ENCODE data around the gene KIAA2012.

The KIAA2012 gene

GRCh38 chr2:202060218-202060617, 12.8 kb upstream of the KIAA2012 start:
- H3K4me1 ChIP-seq: no peaks in the 10 kb centered on the region; the same call in none of the 2 replicates
- TF ChIP-seq, protein P1, sequence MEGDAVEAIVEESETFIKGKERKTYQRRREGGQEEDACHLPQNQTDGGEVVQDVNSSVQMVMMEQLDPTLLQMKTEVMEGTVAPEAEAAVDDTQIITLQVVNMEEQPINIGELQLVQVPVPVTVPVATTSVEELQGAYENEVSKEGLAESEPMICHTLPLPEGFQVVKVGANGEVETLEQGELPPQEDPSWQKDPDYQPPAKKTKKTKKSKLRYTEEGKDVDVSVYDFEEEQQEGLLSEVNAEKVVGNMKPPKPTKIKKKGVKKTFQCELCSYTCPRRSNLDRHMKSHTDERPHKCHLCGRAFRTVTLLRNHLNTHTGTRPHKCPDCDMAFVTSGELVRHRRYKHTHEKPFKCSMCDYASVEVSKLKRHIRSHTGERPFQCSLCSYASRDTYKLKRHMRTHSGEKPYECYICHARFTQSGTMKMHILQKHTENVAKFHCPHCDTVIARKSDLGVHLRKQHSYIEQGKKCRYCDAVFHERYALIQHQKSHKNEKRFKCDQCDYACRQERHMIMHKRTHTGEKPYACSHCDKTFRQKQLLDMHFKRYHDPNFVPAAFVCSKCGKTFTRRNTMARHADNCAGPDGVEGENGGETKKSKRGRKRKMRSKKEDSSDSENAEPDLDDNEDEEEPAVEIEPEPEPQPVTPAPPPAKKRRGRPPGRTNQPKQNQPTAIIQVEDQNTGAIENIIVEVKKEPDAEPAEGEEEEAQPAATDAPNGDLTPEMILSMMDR (IDR thresholded peaks at IDR 0.05; ENCODE audit: low read depth, low read length): peak; percentile 54
- H3K4me3 ChIP-seq (ENCODE audit: low read depth, low read length): no peak overlapping the region
- no peaks in the 10 kb centered on the region for H3K36me3 ChIP-seq
- H3K9me3 ChIP-seq: no peaks in the 10 kb centered on the region
- DNase-seq: no peak
- no peaks in the 10 kb centered on the region for H3K27me3 ChIP-seq

DNA sequence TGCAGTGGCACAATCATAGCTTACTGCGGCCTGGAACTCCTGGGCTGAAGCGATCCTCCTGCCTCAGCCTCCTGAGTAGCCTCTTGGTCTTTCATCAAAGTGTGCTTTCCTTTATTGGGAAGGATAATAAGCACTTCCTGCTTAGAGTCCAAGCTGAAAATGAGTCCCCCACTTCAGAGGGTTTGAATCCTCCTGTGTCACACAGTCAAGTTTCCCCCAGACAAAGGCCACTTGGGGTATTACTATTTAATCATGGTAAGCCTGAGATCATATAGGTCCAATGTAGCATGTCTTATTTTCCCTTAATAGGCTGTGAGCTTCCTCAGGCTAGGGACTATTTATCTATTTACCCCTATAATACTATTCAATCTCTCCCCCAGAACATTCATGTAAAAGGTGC, 11.4 kb upstream of the KIAA2012 start:
- Histone ChIP-seq H3K36me3 (no peaks in the 10 kb centered on the region), H3K4me1 (no peaks in the 10 kb centered on the region; the same call in none of the 2 replicates), H3K27me3 (no peaks in the 10 kb centered on the region), H3K4me3 (ENCODE audit: low read depth, low read length) (no peak overlapping the region), H3K9me3 (no peaks in the 10 kb centered on the region)
- TF ChIP-seq, protein P1 (IDR thresholded peaks at IDR 0.05; ENCODE audit: low read depth, low read length): no peak
- no peak for DNase-seq

- Histone ChIP-seq H3K27me3 (no peaks in the 10 kb centered on the region), H3K4me3 (ENCODE audit: low read depth, low read length) (no peak overlapping the region), H3K4me1 (no peaks in the 10 kb centered on the region; the same call in none of the 2 replicates), H3K36me3 (no peaks in the 10 kb centered on the region), H3K9me3 (no peaks in the 10 kb centered on the region)
- DNase-seq: no peak
- TF ChIP-seq, protein P1 (IDR thresholded peaks at IDR 0.05; ENCODE audit: low read depth, low read length): no peak
These were observed 8.7 kb upstream of the KIAA2012 start for GRCh38 chr2:202064171-202064880.

DNA sequence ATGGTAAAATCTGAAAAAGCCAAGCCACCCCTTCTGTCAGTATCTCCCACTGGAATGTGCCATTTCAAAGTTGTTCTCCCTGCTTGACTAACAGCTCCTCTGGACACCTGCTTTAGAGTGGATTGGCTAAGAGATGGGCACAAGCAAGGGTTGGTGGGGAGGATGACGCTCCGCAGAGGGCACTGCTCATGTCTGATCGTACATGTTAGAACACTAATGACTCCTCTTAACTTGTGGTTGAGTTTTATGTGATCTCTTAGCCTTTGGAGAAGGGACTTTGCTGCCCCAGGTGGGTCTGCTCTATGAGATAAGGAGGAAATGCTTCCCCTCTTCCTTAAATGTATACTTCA, 8.2 kb upstream of the KIAA2012 start:
- no peak for DNase-seq
- TF ChIP-seq, protein P1 (IDR thresholded peaks at IDR 0.05; ENCODE audit: low read depth, low read length): no peak
- Histone ChIP-seq H3K9me3 (no peaks in the 10 kb centered on the region), H3K4me1 (no peaks in the 10 kb centered on the region; the same call in none of the 2 replicates), H3K27me3 (no peaks in the 10 kb centered on the region), H3K36me3 (no peaks in the 10 kb centered on the region), H3K4me3 (ENCODE audit: low read depth, low read length) (no peak overlapping the region)

DNA sequence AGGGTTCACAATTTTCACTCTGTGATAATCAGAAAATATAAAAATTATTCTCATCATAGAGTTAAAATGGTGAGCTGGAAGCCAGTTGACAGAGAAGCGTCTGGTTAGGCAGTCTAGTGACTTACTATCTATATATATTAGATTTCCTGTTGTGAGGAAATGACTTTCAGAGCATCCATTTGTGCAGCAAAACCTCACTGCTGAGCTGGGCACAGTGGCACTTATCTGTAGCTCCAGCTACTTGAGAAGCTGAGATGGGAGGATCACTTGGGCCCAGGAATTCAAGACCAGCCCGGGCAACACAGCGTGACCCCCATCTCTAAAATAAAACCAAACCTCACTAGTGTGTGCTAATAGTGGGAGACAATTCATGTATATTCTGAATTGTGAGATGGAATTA, 7.2 kb upstream of the KIAA2012 start:
- no peak overlapping the region for H3K4me3 ChIP-seq (ENCODE audit: low read depth, low read length)
- no peaks in the 10 kb centered on the region for H3K9me3 ChIP-seq
- no peak for DNase-seq
- no peaks in the 10 kb centered on the region; the same call in none of the 2 replicates for H3K4me1 ChIP-seq
- H3K36me3 ChIP-seq: no peaks in the 10 kb centered on the region
- H3K27me3 ChIP-seq: no peaks in the 10 kb centered on the region
- TF ChIP-seq, protein P1 (IDR thresholded peaks at IDR 0.05; ENCODE audit: low read depth, low read length): no peak

DNA sequence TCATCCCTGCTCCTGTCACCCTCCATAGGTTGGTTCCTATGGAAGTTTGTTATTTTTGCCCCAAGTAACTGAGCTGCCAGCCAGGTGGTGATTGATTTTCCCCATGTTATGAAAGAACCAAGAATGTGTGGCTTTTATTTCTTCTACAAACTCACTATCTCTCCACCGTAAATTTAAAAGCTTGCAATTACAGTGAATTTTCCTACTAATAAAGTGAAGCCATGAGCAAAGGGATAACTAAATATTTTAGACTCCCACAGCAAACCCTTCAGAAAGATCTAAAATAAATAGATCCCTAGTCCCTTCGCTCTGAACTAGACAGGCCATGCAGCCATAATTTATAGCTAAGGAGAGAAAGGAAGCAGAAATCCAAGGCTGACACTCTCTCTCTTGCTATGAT, 6.2 kb upstream of the KIAA2012 start:
- TF ChIP-seq, protein P1 (IDR thresholded peaks at IDR 0.05; ENCODE audit: low read depth, low read length): no peak
- Histone ChIP-seq H3K9me3 (no peaks in the 10 kb centered on the region), H3K4me1 (no peaks in the 10 kb centered on the region; the same call in none of the 2 replicates), H3K27me3 (no peaks in the 10 kb centered on the region), H3K36me3 (no peaks in the 10 kb centered on the region), H3K4me3 (ENCODE audit: low read depth, low read length) (no peak overlapping the region)
- no peak for DNase-seq
